Fibroblast of skin of scalp (primary cell): ENCODE measurements around the gene NAA60. TPM values are rescaled to one million over a fixed set of nuclear protein-coding genes. Genes with fewer than 3 reads are reported as not detected.

Experiments
- DNase-seq: peaks from one replicate; pipeline ENCODE4 v3.0.0-alpha.2; 2013
- polyA plus RNA-seq, 2 experiments: library from polyadenylated mRNA; unstranded; fragments of 120-200 nt; gene quantifications; one replicate each; pipeline ENCODE4 v1.2.1, GENCODE V29; 2013; ENCODE audit not compliant: insufficient read length in 2 of 2

The NAA60 gene
- 45.2 TPM for polyA plus RNA-seq (2013, experiment 1 of 2; ENCODE audit: insufficient read length)
- 42.3 TPM for polyA plus RNA-seq (2013, experiment 2 of 2; ENCODE audit: insufficient read length)

DNA sequence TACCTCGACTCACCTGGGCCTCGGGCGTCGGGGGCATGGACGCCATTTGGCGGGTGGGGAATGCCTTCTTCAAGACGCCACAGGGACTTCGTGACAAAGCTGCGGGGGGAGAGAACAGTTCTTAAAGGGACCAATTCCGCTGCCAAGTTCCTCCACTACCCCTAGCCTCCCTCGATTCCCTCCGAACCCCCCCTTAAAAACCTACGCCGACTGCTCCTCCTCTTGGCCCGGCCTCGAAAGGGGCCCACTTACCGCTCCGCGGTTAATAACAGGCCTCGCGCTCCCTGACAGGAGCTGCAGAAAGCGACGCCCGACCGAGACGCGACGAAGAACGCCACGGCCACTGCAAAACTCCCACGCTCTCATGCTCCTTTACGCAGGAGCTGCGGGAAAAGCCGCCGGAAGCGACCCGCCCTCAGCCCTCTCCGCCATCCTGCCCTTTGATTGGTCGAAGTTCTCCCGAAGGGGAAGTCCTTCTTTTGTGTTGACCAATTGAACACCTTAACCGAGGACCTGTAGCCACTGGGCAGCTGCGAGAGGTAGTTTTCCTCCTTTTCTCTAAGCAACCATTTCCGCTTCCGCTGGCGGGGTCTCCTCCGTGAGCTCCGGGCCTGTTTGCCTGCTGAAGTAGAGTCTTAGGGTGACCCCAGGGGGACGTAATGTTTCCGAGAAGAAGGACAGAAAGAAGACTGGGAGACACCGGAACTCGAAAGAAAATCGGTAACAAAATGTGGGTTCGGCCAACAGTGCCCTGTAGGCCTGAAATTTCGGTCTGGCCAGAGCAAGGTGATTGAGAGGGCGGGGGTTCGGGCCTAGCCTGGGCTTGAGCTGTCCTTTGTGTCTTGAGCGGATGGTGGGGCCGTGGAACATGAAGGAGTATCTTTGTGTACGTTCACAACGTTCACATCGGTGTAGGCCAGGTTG is at the start of gene NAA60, which contains the start of gene ZNF597:
Gene NAA60 (plus strand): TSS at position 573 of the 924 bp plus-strand sequence. CDS start 32,548 bp downstream, outside the sequence.
Gene ZNF597 (minus strand): TSS at position 397 of the 924 bp plus-strand sequence. CDS start 351 bp downstream, at position 46.
- DNase-seq = peak; percentile 94

DNA sequence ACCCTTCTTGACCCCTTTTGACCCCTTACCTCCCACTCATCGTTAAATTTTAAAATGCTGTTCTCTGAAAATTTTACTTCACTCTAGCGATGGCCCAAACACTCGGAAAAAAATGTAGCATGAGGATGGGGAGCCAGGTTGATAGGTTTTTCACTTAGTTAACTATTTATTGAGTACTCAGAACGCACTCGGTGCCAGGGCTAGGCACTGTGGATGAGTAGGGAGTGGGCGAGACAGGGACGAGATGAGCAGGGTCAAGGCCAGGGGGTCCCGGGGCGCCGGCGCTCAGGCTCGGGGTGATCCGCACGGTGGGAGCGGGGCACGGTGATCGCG is 43.1 kb upstream of the NAA60 start:
- DNase-seq = no peak

DNA sequence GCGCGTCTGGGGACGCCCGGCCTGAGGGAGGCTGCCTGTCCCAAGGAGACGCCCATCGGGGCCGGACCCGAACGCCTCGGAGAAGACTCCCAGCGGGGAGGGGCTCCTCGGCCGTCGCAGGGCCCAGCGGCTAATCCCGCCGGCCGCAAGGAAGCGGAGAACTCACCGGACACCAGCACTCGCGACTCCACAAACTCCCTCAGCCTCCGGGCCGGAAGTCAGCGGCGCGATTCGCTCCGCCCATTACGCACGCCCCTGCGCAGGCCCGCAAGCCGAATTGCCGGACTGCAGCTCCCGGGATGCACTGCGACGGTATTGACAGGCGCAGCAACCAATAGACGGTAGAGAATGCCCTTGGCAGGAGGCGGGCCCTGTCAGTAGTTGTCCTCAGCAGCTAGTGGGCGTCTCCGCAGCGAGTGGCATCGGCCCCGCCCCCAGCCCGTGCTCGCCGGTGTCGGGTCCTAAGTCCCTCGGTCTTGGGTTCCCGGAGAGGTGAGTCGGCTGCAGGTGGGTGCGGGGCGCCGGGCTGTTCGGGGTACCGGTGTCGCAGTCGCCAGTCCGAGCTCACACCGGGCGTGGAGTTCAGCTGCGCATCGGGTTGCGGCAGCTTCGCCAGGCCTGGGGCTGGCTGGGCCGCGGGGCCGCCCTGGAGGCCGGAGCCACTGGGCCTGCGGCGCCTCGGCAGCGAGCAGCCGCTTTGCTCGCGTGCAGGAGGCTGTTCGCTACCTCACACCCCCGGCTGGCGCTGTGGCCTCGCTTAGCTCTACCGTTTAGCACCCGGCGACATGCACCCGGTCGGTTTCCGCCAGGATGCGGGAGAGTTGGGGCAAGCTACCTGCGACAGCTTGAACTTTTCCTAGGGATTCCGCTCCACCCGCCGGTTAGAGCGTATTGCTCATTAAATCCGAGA is 42.4 kb upstream of the NAA60 start, which contains the start of the genes ZNF174 and ZSCAN32:
Gene ZNF174 (plus strand): TSS at position 437 of the 910 bp plus-strand sequence. CDS start 790 bp downstream, outside the sequence.
Gene ZSCAN32 (minus strand): TSS at position 226 of the 910 bp plus-strand sequence. CDS start 3,447 bp downstream, outside the sequence.
- DNase-seq = peak; percentile 99

DNA sequence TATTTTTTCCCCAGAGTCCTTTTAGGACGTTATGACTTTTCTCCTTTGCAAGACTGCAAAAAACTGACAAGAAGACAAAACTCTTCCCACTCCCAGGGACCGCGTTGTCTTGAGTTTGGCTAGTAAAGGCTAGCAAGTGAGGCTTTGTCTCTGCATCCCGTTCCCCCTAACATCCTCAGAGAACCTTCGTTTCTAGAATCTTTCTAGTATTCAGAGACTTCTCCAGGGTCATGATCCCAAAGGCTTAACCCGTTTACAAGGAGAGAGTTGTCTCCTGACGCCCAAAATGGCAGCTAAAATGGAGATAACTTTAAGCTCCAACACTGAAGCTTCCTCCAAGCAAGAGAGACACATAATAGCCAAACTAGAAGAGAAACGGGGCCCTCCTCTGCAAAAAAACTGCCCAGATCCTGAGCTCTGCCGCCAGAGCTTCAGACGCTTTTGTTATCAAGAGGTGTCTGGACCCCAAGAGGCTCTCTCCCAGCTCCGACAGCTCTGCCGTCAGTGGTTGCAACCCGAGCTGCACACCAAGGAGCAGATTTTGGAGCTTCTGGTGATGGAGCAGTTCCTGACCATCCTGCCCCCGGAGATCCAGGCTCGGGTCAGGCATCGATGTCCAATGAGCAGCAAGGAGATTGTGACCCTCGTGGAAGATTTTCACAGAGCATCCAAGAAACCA is 41.6 kb upstream of the NAA60 start:
- DNase-seq = peak; percentile 14

DNA sequence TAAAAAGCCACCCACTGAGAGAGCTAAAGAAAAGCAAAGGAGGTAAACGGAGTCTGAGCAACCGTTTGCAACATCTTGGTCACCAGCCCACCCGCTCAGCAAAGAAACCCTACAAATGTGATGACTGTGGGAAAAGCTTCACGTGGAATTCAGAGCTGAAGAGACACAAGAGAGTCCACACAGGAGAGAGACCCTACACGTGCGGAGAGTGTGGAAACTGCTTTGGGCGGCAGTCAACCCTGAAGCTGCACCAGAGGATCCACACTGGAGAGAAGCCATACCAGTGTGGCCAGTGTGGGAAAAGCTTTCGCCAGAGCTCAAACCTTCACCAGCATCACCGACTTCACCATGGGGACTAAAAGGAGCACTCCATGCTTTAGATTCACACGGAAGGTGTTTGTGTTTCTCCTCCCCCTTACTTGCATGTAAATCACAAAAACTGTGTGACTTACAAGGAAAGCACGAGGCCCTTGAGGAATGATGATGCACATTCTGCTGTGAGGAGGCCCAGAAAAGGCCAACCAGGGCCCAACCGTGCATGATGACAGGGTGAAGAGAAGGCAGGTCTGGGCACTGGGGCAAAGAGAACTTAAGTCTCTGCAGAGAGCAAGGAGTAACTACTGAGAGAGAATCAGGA is 34.8 kb upstream of the NAA60 start:
- DNase-seq = no peak

DNA sequence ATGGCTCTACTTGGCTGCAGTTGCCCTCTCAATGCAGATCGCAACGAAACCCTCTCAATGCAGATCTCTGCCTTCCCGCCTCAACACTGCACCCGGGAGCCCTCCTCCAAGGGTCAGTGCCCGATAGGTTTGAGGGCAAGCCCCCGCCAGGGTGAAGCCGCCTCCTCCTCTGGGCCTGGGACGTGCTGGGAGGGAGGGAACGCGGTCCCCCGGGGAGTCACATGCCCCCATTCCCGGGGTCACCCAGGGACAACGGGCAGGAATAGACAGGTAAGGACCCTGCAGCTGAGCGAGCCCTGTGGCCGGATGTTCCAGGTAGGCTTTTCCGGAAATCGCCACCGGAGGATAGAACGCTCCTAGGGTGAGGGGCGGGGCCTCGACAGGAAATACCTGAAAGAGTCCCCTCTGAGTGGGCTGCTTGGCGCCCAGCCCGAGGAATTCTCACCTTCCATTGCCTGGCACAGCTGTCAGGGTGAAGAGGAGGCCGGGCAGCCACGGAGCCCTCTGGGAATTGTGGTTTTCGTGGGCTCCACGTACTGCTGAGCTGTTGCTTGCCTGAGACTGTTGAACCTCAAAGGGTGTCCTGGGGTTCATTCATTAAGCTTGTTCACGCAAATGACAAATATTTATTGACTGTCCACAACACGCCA is 29.6 kb upstream of the NAA60 start:
- DNase-seq = no peak

DNA sequence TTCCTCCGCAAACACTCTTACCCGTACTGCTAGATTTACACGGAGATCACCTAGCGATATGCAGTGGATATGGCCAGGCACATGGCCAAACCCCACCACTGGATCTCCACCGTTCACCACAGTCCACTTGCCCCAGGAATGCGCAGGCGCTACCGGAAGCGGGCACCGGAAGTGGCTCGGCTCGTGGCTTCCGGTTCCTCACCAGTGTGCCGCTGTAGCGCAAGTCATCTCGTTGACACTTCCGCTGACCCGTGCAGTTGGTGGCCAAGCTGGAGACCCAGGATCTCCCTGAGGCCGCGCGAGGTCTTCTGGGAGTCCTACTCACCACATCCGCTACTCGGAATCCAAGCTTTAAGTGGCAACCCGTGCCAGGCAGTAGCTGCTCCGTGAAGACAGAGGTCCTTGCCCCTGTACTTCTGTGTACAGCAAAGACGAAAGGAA is 11.7 kb upstream of the NAA60 start:
- DNase-seq = peak; percentile 66

DNA sequence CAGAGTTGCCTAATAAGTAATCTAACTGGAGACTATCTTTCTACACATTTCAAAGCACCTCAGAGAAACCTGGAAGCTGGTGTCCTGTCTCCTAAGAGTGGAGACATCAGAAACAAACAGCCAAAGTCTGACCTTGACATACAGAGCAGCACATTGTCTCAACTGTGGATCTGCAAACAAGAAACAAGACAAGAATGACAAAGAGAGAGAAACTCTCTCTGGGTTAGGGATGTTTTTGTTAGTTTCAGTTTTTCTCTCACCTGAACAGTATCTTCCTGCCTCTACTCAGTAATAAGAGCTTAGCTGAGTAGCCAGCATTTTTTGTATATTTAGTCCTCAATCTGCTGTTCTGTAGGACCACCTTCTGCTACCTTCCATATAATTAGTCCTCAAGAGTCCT is 9.1 kb upstream of the NAA60 start:
- no peak for DNase-seq

DNA sequence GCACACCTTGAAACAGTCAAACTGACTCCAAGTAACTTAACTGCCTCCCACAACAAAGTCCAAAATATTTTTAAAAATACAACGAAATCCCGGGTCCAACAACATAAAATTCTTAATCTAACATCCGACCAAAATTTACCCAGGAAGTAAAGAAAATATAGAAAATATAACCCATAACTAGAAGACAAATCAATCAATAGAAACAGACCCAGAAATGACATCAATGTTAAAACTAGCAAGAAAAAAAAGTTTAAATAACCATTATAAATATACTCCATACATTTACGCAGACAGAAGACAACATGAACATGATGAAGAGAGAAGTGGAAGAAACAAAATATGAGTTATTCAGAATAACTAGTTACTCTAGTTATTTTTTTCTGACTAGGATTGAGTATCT is 3.8 kb upstream of the NAA60 start:
- no peak for DNase-seq

DNA sequence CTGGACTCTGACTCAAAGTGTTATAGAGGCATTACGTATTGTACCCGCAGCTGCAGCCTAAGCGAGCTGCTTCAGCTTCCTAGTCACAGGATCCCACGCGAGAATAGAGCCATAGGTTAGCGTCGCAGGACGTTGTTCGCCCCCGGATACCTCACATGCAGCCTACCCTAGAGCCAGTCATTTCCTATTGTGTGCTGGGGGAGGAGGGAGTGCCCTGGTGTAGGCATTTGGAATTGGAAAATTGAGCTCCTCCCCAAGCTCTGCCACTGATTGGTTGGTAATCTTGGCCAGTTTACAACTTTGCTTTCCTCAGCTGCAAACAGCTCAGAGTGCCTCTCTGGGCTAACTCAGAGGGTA is 530 bp downstream of the NAA60 start:
- DNase-seq = peak; percentile 66

DNA sequence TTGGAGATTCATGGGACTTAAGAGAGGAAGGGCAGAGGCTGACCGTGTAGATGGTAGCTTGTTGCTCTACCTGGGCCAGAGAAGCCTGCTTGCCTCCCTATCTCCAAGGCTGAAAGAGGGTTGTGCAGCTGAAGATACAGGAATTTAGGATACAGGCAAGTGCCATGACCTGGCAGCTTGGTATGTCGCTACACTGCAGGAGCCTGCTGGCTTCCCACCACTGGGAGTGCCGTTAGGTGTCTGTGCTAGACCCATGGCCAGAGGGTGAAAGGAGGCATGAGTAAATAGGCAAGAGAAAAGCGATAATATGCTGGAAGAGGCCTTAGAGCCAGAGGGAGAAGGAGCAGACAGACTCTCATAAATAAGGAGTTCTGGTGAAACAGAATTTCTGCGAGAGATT is 10.6 kb downstream of the NAA60 start:
- no peak for DNase-seq

DNA sequence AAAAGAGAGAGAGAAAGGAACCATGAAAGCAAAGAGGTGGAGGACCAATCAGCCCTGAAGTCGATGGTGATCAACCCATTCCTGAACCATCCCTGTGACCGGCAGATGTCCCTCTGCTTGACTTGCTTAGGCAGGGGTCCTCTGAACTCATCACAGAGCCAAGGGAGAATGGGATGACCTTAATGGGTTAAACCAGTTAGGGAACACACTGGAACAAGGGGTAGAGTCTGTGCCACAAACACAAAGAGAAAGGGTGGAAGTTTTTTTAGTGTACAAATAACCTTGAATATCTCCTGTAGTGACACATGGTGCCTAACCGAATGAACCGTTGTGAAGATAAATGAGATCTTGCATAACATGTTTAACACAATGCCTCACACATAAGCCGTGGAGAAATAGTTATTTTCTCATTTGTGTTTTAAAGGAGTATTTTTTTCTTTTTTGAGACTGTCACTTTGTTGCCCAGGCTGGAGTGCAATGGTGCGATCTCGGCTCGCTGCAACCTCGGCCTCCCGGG is 11.2 kb downstream of the NAA60 start:
- DNase-seq = no peak

DNA sequence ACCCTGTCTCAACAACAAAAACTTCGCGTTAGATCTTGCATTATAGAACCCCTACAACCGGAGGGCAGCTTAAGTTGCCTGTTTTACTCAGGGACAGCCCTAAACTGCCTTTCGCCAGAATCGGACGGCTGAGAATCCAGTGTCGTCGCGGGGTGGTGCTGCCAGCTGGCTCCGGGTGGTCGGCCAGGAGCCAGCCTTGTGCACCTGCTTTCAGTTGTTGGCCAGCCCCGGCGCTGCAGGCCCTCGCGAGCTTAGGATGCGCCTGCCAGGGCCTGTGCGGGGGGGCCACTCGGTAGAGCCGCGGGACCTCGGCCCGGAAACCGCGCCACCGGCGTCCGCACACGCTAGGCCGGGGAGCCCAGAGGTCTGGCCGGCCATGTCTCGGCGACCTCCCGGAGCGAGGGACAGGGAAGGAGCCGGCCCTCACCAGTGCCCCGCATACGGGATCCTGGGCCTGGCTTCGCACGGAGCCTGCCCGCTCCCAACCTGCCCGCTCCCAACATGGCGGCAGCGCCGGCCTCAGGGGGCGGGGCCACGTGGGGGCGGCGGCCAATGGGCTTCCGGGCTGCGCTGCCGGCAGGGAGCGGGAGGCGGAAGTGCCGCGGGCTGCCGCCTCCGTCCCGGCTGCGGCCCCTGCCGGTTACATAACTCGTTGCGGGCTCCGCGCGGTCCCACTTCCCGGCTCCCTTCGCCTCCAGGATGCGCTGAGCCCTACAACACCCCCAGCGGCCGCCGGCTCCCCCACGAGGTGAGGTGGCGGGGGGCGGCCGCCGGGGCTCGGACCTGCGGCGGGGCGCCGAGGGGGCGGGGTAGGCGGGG is 14.2 kb downstream of the NAA60 start:
- DNase-seq = peak; percentile 92

DNA sequence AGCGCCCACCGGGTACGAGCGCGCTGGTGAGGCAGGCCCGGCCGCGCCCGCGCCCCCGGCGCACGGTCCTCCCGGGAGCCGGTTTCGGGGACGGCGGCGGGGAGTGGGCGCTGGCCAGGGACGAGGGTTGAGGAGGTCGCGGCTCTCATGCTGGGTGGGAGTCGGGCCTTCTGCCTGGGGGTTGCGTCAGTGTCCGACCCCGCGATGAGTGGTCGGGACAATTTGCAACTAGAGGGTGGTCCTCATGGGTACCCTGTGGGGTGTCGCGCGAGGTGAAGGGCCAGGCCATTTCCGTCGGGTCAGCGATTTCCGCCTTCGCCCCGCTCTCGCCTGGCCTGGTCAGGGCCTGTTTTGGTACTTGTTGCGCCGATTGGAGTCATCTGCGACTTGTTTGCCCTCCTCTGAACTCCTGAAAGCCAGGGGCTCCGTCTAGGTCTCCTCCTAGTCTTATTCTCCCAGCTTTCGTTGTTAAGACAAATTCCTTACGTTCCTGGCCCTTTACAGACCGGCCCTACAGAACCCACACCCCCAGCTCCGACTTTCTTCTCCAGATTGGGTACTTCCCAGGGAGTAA is 14.9 kb downstream of the NAA60 start:
- peak; percentile 59 for DNase-seq

DNA sequence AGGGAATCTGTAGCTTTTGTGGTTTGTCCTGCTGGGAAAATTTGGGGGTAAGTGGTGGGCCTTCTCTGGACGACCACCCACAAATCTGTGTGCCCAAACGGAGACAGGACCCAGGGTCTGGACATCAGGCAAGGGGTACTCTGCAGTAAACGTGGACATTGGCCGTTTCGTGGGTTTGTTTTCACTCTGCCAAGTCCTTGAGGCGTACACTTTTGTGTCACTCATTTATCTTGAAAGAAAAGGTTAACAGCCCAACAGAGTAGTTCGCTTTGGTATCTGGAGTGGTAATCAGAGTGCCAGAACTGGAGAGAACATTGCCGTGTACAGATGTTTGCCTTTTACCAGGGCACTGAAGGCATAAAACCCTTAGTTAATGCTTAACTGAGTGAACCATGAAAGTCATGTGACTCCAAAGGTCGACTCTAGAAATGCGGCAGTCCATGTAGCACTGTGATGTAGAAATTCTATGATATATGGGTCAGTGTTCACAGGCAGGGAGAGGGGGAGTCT is 15.4 kb downstream of the NAA60 start:
- no peak for DNase-seq

DNA sequence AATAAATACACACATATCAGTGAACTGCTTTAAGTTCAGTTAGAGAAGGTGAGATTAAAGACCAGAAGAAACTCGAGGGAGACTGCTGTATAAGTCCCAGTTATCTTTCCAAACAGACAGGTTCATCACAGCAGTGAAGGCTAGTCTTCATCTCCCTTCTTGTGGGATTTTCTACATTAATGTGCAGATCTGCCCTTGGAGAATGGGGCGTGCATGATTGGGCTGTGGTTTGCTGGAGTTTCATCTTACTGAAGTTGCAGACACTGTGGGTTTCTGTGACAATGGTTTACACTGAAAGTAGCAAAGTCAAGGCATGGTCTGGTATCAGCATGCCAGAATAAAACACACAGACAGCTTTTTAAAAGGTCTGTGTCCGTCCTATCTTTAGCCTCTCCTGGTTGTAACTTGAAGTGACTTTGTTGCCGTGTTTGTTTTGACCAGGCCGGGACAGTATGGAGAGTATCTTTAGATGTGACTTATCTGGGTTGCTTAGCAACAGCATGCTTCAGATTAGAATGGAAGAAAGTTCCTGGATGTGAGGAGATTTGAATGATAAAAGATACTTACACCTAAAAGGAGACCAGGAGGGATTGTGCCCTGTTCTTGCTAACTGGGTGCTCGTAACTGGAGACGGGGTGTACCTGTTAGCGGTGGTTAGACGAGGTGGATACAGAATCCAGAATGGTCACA is 16.1 kb downstream of the NAA60 start:
- DNase-seq = no peak

DNA sequence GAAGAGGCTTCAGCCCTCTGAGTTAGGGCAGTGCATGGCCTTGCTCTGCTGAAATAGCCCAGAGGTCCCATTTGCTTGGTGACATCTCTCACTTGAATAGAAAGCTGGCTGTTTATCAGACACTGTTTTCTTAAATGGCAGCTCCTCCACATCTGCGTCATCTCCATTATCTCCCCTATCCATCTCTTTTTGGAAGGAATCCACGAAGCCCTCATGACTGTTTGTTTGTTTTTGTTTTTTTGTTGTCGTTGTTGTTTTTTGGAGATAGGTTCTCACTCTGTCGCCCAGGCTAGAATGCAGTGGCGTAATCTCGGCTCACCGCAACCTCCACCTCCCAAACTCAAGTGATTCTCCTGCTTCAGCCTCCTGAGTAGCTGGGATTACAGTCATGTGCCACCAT is 16.6 kb downstream of the NAA60 start:
- no peak for DNase-seq

DNA sequence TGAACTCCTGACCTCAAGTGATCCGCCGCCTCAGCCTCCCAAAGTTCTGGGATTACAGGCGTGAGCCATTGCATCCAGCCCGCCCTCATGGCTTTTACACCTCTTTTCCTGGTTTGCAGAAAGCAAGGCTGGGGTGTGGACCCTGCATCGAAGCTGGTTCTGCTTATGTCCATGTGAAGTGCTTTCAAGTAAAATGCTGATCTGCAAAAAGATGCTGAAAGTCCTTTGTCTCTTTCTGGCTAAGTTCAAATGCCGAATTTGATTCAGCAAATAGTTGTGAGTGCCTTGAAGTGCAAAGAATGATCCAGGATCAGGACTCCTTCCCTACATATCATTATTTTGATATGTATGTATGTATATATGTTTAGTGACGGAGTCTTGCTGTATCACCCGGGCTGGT is 17.1 kb downstream of the NAA60 start:
- no peak for DNase-seq

DNA sequence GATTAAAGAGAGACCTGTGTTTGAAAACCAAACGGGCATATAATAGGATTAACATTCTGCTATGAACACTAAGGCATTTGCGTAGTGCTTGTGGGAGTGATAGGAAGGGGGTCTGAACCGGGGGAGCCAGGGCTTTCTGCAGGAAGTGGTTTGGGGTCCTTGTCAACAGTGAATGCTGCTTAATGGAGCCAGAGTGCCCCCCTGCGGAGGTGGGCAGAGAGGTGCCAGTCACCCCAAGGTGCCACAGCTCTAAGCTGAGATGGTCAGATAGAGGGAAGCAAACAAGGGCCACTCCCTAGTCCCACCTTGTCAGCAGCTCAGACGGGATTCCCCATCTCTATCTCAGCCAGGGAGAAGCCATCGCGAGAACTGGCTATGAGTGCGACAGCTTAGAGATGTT is 17.7 kb downstream of the NAA60 start:
- no peak for DNase-seq
